HEK293T (cell line): ENCODE data around the gene IQSEC1.

ENCODE experiments used
- CTCF ChIA-PET: fragments of 350-600 bp; formaldehyde crosslinking; extraction: SDS; loops from one replicate; lab custom pipeline; 2021; ENCODE audit warnings: antibody characterized with exemption, inconsistent platforms; lab: Yijun Ruan, JAX
- POLR2A ChIA-PET: fragments of 350-600 bp; formaldehyde crosslinking; extraction: SDS; loops from one replicate; lab custom pipeline; 2020; ENCODE audit warnings: antibody characterized with exemption, inconsistent platforms; lab: Yijun Ruan, JAX
- DNase-seq: peaks from one replicate; pipeline ENCODE4 v3.0.0; 2012; ENCODE audit warnings: mixed read lengths; ENCODE audit errors: extremely low spot score
- ARNT ChIP-seq: fragments of 450-650 bp; IDR thresholded peaks from 2 replicates; pipeline ENCODE4 v1.6.1; 2017; ENCODE audit warnings: mild to moderate bottlenecking
- BHLHE40 ChIP-seq: fragments of 450-650 bp; IDR thresholded peaks from 2 replicates; pipeline ENCODE4 v1.6.1; 2016; ENCODE audit warnings: mild to moderate bottlenecking, moderate library complexity, borderline replicate concordance
- CTBP1 ChIP-seq: fragments of 450-650 bp; IDR thresholded peaks from 2 replicates; pipeline ENCODE4 v1.6.1; 2016; ENCODE audit warnings: borderline replicate concordance
- ELF4 ChIP-seq: fragments of 450-650 bp; IDR thresholded peaks from 2 replicates; pipeline ENCODE4 v1.6.1; 2017; ENCODE audit warnings: antibody characterized with exemption
- FOXA1 ChIP-seq: fragments of 450-650 bp; IDR thresholded peaks from 2 replicates; pipeline ENCODE4 v1.6.1; 2016; ENCODE audit warnings: mild to moderate bottlenecking
- FOXK2 ChIP-seq: fragments of 450-650 bp; IDR thresholded peaks from 2 replicates; pipeline ENCODE4 v1.6.1; 2016; ENCODE audit warnings: mild to moderate bottlenecking
- FOXM1 ChIP-seq: fragments of 450-650 bp; IDR thresholded peaks from 2 replicates; pipeline ENCODE4 v1.6.1; 2017; ENCODE audit warnings: mild to moderate bottlenecking, borderline replicate concordance
- HDGF ChIP-seq: fragments of 450-650 bp; IDR thresholded peaks from 2 replicates; pipeline ENCODE4 v1.6.1; 2017; ENCODE audit warnings: antibody characterized with exemption, borderline replicate concordance
- L3MBTL2 ChIP-seq: fragments of 450-650 bp; conservative IDR thresholded peaks from 2 replicates; pipeline ENCODE4 v1.6.1; 2016; ENCODE audit warnings: mild to moderate bottlenecking
- LEF1 ChIP-seq: fragments of 450-650 bp; IDR thresholded peaks from 2 replicates; pipeline ENCODE4 v1.6.1; 2017; ENCODE audit warnings: mild to moderate bottlenecking, borderline replicate concordance
- NFRKB ChIP-seq: fragments of 450-650 bp; IDR thresholded peaks from 2 replicates; pipeline ENCODE4 v1.6.1; 2016; ENCODE audit warnings: mild to moderate bottlenecking, moderate library complexity
- SP1 ChIP-seq: fragments of 450-650 bp; IDR thresholded peaks from 2 replicates; pipeline ENCODE4 v1.6.1; 2017
- SUZ12 ChIP-seq: fragments of 450-650 bp; IDR thresholded peaks from 2 replicates; pipeline ENCODE4 v1.6.1; 2016; ENCODE audit warnings: mild to moderate bottlenecking
- TARDBP ChIP-seq: fragments of 450-650 bp; IDR thresholded peaks from 2 replicates; pipeline ENCODE4 v1.6.1; 2016
- ZNF384 ChIP-seq: fragments of 450-650 bp; IDR thresholded peaks from 2 replicates; pipeline ENCODE4 v1.6.1; 2016
- TF ChIP-seq, protein P1 (sequence below): fragments of 450-650 bp; IDR thresholded peaks from 2 replicates; pipeline ENCODE4 v1.6.1; 2016

Gene IQSEC1

DNA sequence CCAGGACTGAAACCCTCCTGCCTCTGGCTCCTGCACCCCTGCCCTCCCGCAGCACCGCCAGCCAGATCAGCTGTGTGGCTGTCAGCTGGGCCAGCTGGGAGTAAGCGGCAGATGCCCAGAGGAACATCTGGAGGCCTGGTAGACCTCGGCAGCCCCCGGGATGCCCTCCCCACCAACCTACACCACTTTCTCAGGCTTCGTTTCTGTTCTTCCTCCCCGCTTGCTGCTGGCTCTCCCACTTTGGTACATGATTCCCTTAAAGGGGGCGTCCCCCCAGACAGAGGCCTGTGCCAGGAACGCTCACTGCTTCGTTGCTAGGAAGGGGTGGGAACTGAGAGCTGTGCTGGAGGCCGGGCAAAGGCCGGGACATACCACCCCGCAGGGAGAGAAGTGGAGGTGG, 140.5 kb downstream of the IQSEC1 start:
- CTCF ChIA-PET: interaction anchor here (1.6 kb wide), 1 partner anchor 51 kb away, joined by 4 read pairs; no protein-coding TSS in a partner anchor
- DNase-seq: no peak
- POLR2A ChIA-PET: interaction anchor here (1.1 kb wide), 1 partner anchor 14 kb away, joined by 3 read pairs; no protein-coding TSS in a partner anchor
- TF ChIP-seq SP1 (no peak), NFRKB (no peak), FOXA1 (no peak), ARNT (no peak), L3MBTL2 (no peak), CTBP1 (no peak), FOXK2 (no peak), HDGF (no peak), ZNF384 (no peak), TARDBP (no peak), BHLHE40 (no peak), SUZ12 (no peak), LEF1 (no peak), ELF4 (no peak), FOXM1 (no peak)
- TF ChIP-seq, protein P1, sequence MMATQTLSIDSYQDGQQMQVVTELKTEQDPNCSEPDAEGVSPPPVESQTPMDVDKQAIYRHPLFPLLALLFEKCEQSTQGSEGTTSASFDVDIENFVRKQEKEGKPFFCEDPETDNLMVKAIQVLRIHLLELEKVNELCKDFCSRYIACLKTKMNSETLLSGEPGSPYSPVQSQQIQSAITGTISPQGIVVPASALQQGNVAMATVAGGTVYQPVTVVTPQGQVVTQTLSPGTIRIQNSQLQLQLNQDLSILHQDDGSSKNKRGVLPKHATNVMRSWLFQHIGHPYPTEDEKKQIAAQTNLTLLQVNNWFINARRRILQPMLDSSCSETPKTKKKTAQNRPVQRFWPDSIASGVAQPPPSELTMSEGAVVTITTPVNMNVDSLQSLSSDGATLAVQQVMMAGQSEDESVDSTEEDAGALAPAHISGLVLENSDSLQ: no peak

DNA sequence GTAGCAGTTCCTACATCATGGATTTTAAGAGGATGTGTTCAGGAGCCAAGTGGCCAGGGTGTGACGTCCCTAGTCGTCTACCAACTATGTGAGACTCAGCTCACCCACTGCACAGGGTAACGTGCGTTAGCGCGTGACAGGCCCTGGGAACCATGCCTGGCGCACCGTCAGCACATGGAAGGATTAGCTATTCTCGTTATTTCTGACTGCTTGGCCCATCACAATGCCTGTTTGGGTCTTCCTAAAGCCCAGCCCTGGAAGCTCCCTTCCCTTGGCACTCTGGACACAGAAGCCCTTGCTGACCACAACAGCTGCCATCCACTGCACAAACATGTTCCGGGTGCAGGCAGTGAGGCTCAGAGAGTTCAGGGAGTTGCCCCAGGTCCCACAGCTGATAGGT, 140.9 kb downstream of the IQSEC1 start:
- TF ChIP-seq SUZ12: no peak
- TF ChIP-seq ARNT: no peak
- no peak for TF ChIP-seq SP1
- TF ChIP-seq ELF4: no peak
- TF ChIP-seq FOXK2: no peak
- TF ChIP-seq FOXM1: no peak
- TF ChIP-seq CTBP1: no peak
- TF ChIP-seq TARDBP: no peak
- no peak for TF ChIP-seq BHLHE40
- TF ChIP-seq, protein P1: no peak
- no peak for TF ChIP-seq ZNF384
- no peak for TF ChIP-seq HDGF
- no peak for TF ChIP-seq LEF1
- no peak for TF ChIP-seq NFRKB
- no peak for TF ChIP-seq L3MBTL2
- no peak for TF ChIP-seq FOXA1
- POLR2A ChIA-PET: interaction anchor here (1.1 kb wide), 1 partner anchor 14 kb away, joined by 3 read pairs; no protein-coding TSS in a partner anchor
- CTCF ChIA-PET: interaction anchor here (1.6 kb wide), 1 partner anchor 52 kb away, joined by 4 read pairs; no protein-coding TSS in a partner anchor
- no peak for DNase-seq

DNA sequence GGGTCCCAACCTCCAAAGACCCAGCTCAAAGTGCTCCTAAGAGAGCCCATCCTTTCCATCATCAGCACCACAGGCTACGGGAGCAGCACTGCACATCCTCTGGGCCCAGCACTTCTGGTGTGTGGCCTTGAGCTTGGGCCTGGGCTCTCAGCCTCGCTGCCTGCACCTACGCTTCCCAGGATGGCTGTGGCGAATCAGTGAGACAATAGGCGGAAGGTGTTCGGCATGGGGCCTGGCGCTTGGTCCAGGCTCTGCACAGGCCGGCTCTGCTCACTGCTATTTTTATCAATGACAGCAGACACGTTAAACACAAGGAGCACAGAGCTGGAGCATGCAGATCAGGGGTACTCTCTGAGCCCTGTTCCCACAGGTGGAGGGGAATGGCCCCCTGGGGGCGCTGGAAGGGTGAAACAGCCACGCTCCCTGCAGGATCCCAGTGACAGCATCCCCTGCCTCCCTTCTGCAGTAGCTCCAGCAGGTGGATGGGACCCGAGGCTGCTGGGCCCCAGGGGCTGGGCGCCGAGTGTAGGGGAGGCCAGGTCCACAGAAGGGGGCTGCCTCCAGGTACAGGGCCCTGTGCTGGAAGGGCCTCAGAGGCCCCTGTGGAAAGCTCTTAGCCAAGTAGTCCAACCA, 141.8 kb downstream of the IQSEC1 start:
- no peak for TF ChIP-seq FOXM1
- TF ChIP-seq NFRKB: no peak
- no peak for TF ChIP-seq LEF1
- ChIA-PET CTCF (interaction anchor here (1.6 kb wide), 1 partner anchor 53 kb away, joined by 4 read pairs; no protein-coding TSS in a partner anchor), POLR2A (no interaction called here)
- DNase-seq: no peak

DNA sequence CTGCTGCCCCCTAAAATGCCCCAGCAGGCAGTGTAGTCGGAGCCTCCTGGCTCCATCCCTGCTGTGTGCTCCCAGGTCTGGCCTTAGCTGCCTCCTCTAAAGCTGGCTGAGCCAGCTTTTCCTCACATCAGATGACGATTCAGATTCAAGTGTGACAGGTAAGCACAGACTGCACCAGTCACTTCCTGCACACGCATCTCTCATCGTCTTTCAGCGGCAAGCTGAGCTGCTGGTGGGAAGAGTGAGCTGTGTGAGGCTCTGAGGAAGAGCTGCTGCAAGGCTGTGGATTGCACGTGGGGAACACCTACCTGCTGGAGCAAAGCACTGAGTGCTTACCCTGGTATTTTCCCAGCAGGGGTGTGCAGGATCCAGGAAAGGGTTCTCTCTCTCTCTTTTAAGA, 143.4 kb downstream of the IQSEC1 start:
- no peak for DNase-seq
- POLR2A ChIA-PET: no interaction called here
- CTCF ChIA-PET: no interaction called here
- TF ChIP-seq L3MBTL2 (no peak), FOXK2 (no peak), ZNF384 (no peak), TARDBP (no peak), FOXA1 (no peak), LEF1 (no peak), ARNT (no peak), SP1 (no peak), FOXM1 (no peak), NFRKB (no peak), ELF4 (no peak), CTBP1 (no peak)
- TF ChIP-seq, protein P1: no peak

DNA sequence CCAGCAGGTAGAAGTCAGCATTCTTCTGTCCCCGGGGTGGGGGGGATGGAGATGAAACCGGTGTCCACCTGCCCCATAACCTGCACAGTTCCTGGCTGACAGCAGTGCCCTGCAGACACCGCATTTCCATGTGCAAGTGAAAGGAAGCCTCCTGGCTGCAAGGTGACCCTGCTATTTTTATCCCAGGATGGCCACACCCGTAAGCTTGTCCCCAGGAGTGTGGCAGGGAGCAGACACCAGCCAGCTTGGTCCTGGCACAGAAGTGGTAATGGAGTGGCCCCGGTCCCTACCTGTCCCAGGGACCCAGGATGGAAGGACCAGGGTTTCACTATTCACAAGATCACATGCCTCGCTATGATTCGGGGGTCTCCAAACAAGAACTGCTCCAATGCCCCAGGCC, 146.6 kb downstream of the IQSEC1 start:
- ChIA-PET POLR2A (no interaction called here), CTCF (no interaction called here)
- TF ChIP-seq NFRKB: no peak
- TF ChIP-seq ELF4: no peak
- no peak for TF ChIP-seq HDGF
- no peak for TF ChIP-seq SP1
- TF ChIP-seq ARNT: no peak
- TF ChIP-seq BHLHE40: no peak
- TF ChIP-seq FOXK2: no peak
- TF ChIP-seq ZNF384: no peak
- TF ChIP-seq TARDBP: no peak
- TF ChIP-seq, protein P1: no peak
- no peak for TF ChIP-seq FOXA1
- DNase-seq: no peak

DNA sequence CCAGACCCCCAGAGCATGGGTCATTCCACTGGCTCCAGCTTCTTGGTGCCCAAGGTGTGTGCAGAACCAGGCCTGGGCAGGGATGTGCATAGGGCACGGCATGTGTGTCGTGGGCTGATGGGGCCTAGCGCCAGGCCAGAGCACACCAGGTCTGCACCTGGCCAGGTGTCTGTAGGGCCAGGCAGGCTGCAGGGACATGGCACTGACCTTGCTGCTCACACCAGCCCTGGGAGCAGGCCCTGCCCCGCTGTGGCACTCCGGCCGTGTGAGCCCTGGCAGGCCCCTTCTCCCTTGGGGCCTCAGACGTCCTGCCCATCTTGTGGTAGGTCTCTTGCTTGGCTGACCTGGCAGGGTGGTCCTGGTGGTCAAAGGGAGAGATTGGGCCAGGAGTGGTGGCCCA, 147.6 kb downstream of the IQSEC1 start:
- ChIA-PET POLR2A (no interaction called here), CTCF (no interaction called here)
- TF ChIP-seq TARDBP (no peak), ZNF384 (no peak), CTBP1 (no peak), ELF4 (no peak), SP1 (no peak), L3MBTL2 (no peak), LEF1 (no peak), HDGF (no peak), FOXA1 (no peak), FOXM1 (no peak), BHLHE40 (no peak), ARNT (no peak), NFRKB (no peak), SUZ12 (no peak)
- no peak for DNase-seq
